ENCODE data around the gene CCDC8.

DNA sequence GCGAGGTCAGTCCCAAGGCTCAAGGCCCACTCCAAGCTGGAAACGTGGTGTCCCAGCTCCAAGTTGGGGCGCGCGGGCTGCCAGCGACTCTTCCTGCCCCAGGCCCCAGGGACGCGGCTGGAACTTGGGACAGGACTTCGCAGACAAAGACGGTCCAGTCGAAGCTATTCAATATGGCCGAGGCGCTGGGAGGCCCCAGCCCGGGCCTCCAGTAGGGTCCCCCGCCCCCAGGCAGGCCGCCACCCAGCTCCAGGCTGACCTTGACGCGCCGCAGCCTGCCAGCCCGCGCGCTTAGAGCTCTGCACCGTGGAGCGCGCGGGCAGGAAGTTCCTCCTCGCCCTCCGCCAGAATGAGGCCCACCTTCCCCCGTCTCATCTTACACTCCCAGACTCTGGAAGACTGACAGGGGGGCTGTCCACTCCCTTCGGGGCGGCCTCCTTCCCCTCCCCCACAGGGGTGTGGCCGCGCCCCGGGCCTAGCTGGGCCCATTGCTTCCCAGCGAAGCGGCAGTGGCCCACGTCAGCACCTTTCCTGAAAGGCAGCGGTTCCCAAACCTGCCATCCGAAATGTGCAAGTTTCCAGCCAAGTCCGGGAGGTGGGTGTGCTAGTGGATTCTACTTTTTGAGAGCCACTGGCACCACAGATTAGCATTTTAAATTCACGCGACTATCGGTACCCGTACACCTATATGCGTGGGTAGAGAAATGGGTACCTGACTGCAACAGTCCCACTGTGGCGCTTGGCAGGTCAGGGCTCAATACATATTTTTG lies at the start of gene CCDC8:
- TF ChIP-seq, protein P1, sequence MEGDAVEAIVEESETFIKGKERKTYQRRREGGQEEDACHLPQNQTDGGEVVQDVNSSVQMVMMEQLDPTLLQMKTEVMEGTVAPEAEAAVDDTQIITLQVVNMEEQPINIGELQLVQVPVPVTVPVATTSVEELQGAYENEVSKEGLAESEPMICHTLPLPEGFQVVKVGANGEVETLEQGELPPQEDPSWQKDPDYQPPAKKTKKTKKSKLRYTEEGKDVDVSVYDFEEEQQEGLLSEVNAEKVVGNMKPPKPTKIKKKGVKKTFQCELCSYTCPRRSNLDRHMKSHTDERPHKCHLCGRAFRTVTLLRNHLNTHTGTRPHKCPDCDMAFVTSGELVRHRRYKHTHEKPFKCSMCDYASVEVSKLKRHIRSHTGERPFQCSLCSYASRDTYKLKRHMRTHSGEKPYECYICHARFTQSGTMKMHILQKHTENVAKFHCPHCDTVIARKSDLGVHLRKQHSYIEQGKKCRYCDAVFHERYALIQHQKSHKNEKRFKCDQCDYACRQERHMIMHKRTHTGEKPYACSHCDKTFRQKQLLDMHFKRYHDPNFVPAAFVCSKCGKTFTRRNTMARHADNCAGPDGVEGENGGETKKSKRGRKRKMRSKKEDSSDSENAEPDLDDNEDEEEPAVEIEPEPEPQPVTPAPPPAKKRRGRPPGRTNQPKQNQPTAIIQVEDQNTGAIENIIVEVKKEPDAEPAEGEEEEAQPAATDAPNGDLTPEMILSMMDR (IDR thresholded peaks at IDR 0.05), result no peak
- peak; percentile 77 for TF ChIP-seq POLR2A (IDR thresholded peaks at IDR 0.05)
